GM19239 (cell line): ENCODE measurements around the gene DIP2C.

Experiments used
- DNase-seq: peaks from one replicate; pipeline ENCODE4 v3.0.0; 2011; ENCODE audit warnings: low spot score; ENCODE audit not compliant: insufficient read length
- FAIRE-seq: peaks from 2 replicates; lab custom pipeline; 2011; peaks lifted over from hg19 to GRCh38; lab: Jason Lieb, UNC

DIP2C gene, protein sequence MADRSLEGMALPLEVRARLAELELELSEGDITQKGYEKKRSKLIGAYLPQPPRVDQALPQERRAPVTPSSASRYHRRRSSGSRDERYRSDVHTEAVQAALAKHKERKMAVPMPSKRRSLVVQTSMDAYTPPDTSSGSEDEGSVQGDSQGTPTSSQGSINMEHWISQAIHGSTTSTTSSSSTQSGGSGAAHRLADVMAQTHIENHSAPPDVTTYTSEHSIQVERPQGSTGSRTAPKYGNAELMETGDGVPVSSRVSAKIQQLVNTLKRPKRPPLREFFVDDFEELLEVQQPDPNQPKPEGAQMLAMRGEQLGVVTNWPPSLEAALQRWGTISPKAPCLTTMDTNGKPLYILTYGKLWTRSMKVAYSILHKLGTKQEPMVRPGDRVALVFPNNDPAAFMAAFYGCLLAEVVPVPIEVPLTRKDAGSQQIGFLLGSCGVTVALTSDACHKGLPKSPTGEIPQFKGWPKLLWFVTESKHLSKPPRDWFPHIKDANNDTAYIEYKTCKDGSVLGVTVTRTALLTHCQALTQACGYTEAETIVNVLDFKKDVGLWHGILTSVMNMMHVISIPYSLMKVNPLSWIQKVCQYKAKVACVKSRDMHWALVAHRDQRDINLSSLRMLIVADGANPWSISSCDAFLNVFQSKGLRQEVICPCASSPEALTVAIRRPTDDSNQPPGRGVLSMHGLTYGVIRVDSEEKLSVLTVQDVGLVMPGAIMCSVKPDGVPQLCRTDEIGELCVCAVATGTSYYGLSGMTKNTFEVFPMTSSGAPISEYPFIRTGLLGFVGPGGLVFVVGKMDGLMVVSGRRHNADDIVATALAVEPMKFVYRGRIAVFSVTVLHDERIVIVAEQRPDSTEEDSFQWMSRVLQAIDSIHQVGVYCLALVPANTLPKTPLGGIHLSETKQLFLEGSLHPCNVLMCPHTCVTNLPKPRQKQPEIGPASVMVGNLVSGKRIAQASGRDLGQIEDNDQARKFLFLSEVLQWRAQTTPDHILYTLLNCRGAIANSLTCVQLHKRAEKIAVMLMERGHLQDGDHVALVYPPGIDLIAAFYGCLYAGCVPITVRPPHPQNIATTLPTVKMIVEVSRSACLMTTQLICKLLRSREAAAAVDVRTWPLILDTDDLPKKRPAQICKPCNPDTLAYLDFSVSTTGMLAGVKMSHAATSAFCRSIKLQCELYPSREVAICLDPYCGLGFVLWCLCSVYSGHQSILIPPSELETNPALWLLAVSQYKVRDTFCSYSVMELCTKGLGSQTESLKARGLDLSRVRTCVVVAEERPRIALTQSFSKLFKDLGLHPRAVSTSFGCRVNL (N-terminal part only)

DNA sequence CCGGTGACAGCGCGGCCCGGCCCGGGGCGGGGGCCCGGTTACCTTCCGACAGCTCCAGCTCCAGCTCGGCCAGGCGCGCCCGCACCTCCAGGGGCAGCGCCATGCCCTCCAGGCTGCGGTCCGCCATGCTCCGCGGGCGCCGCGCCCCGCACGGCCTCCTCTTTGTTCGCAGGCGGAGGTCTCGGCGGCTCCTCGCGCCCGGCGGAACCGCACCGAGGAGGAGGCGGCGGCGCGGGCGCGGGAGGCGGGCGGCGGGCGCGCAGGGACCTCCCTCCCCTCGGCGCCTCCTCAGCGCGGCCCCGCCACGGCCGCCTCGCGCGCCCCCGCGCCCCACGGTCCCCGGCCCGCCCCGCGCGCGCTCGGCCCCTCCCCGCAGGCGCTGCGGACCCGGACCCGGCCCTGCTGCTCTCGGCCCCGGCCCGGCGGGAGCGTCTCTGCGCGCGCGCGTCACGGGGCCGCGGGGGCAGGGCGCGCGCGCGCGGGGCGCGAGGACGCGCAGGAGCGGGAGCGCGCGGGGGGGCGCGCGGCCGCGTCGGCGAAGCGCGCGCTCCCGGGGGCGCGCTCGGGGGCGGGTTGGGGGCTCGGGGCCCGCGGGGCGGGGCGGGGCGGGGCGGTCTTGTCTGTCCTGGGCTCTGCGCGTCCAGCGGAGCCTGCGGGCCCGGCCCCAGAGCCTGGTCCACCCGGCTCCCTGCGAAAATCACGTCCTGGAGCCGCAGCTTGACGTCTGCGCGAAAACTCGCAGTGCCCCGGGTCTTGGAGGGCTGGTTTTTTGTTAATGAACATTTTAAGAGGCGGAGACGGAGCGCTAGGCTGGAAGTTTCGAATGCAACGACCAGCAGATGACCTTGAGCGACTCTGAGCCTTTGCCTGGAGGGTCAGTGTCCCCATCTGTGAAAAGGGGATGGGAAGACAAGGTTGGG lies at the start of gene DIP2C:
Gene DIP2C, minus strand, starts transcription at position 217 of the 920 bp plus-strand sequence. Its CDS starts 90 bp downstream, at position 127.
- DNase-seq, result no peak
- no peak for FAIRE-seq

DNA sequence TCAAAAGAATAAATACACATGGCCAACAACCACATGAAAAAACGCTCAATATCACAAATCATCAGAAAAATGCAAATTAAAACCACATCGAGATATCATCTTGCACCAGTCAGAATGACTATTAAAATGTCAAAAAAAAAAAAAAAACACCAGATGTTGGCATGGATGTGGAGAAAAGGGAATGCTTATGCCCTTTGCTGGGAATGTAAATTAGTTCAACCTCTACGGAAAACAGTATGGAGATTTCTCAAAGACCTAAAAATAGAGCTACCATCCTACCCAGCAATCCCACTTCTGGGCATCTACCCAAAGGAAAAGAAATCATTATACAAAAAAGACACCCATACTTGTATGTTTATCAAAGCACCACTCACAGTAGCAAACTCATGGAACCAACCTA lies 45.0 kb upstream of the DIP2C start:
- FAIRE-seq, result no peak
- no peak for DNase-seq

GRCh38 chr10:733086-733485 lies 43.6 kb upstream of the DIP2C start:
- DNase-seq, result no peak
- FAIRE-seq, result no peak

- DNase-seq (no peak), FAIRE-seq (no peak)
Observed at GRCh38 chr10:729213-729612, 39.7 kb upstream of the DIP2C start.

DNA sequence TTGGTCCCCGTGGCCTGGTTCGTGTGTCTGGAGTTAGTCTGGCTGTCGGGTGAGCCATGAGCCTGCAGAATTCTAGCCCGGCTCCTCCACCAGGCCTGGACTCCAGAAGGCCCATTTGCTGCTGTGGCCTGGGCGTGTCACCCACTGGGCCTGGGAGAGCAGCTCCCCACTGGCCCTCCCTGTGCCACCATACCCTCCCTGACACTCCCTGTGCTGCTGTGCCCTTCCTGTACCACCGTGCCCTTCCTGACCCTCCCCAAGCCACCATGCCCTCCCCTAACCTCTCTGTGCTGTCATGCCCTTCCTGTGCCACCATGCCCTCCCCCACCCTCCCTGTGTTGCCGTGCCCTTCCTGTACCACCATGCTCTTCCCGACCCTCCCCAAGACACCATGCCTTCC lies 39.1 kb upstream of the DIP2C start:
- FAIRE-seq (no peak), DNase-seq (no peak)

DNA sequence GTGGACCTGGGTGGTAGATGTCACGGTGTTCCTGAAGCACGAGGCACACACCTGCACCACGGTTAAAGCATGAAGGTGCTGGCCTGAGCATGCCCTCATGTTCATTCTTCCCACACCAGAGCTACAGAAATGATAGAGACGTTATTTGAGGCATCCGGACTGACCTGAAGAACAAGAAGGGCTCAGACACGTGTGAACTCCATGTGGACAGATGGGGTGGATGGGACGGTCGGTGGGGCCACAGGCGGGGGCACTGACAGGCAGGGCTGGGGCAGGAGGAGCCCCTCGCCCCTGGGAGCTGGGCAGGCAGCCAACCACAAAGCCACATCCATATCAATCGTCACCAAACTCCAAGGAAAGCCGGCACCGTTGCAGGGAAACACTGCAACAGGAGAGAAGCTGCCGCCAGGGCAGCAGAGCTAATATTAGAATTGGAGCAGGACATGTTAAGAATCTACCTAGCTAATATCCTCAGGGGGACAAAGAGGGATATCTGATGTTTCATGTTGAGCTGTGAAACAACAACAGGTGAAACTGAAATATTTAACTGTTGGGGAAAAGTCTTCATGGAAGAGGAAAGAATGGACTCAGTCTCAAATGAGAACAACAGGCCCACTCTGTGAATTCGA lies 37.8 kb upstream of the DIP2C start:
- no peak for FAIRE-seq
- DNase-seq, result no peak

DNA sequence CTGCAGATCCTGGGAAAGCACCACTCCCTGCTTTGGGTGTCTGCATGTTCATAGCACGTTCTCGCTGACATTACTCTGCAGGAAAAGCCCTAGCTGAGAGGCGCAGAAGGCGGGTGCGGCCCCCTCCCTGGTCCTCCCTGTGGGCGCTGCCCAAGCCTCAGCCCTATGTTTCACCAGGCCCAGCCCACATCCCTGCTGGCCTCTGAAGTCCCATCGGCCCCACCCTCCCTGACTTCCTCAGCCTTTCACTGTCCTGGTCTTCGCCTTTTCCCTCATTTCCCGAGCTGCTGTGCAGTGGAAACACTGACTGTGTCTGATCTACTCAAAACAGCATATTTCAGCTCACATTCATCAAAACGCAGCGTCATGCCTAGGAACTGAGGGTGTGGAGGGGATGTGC lies 36.3 kb upstream of the DIP2C start:
- DNase-seq, result no peak
- FAIRE-seq, result no peak

DNA sequence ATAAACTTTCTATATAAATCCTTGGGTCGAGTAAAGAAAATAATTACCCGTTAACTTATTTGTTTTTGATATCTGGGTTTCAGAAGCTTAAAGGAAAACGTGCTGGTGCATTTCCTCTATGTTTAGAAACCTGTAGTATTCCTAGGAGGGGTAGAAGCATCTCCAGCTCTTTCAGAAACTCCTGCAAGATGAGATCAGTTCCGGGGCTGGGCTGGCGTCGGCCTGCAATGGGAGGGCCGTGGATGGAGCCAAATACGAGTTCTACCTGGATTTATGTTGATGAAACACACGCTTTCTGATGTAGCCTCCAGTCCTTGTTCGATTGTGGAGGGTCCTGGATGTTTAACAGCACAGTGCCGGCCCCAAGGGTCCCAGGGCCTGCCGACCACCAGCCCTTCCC lies 35.8 kb upstream of the DIP2C start:
- FAIRE-seq (no peak), DNase-seq (no peak)

- FAIRE-seq (no peak), DNase-seq (no peak)
Observed at GRCh38 chr10:723973-724372, 34.5 kb upstream of the DIP2C start.

DNA sequence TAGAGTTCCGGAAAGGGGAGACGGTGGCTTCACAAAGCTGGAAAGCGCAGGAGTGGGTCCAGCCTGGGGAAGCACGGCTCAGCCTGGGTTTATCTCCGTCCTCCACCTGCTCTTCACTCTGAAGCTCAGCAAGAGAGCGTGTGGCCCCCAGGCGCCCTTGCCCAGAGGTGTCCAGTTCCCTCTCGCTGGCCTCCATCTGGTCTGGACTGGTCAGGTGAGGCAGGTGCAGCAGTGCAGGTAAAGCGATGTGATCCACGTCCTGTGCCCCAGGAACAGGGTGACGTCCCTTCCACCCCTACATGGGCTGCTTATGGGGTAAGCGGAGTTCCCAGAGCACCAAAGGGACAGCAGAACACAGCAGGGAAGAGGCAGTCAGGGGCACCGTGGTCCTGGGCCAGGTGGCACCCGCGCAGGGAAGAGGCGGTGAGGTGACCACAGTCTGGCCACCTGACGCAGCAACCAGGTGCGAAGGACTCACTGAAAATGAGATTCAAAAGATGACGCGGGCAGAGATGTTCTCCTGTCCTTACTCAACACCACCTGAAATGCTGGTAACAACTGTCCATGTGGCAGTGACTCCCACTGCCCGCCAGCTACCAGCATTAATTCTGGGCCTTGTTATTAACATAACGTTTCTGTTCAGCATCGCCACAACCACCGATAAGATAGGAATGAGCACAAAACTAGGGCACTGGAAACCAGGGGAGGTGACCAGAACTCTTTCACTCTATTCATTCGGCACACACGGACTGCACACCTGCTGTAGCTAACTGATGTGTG lies 33.0 kb upstream of the DIP2C start:
- DNase-seq, result no peak
- FAIRE-seq, result no peak

GRCh38 chr10:718143-718700 lies 28.8 kb upstream of the DIP2C start:
- no peak for FAIRE-seq
- DNase-seq, result no peak

DNA sequence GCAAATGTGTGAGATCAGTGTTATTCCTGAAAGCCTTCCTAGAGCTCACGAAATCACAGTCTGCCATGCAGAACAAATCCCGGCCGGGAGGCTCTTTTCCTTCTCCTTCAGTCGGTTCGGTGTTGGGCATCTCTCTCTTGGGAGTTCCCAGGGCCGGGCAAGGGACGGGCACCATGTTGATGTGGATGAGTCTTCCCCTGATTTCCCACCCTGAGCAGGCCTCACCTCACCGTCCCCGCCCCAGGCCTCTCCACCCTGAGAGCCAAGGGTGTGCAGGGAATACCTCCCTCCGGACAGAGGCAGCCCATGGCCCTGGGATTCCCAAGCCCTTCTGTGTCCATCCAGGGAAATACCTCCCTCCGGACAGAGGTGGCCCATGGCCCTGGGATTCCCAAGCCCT lies 28.0 kb upstream of the DIP2C start:
- FAIRE-seq (no peak), DNase-seq (no peak)

- DNase-seq, result no peak
- no peak for FAIRE-seq
Observed at GRCh38 chr10:716821-717220, 27.4 kb upstream of the DIP2C start.

DNA sequence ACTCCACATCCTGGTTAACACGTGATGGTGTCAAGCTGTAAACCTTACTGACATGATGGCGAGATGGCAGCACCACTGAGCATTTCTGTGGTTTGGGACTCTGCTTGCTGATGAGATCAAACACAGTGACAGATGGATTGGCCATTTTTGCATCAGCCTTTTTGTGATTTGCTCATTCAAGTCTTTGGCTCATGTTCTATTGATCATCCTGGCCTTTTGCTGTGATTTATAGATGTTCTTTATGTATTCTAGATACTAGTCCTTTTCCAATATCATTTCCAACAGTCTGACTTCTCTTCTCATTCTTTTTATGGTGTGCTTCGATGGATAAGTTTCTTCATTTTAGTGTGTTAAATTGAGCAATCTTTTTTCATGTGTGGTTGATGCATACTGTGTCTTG lies 24.7 kb upstream of the DIP2C start:
- DNase-seq (no peak), FAIRE-seq (no peak)

- no peak for FAIRE-seq
- no peak for DNase-seq
Observed at GRCh38 chr10:712575-712974, 23.1 kb upstream of the DIP2C start.

DNA sequence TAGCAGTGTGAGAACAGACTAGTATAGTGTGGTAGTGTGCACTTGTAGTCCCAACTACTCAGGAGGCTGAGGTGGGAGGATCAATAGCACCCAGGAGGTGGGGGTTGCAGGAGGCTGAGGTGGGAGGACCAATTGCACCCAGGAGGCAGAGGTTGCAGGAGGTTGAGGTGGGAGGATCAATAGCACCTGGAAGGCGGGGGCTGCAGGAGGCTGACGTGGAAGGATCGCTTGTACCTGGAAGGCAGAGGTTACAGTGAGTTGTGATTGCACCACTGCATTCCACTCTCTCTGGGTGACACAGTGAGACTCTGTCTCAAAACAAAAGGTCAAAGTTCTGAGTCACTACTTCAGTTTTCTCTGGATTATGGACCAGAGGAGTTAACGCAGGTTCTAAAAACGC lies 22.6 kb upstream of the DIP2C start:
- no peak for DNase-seq
- no peak for FAIRE-seq

DNA sequence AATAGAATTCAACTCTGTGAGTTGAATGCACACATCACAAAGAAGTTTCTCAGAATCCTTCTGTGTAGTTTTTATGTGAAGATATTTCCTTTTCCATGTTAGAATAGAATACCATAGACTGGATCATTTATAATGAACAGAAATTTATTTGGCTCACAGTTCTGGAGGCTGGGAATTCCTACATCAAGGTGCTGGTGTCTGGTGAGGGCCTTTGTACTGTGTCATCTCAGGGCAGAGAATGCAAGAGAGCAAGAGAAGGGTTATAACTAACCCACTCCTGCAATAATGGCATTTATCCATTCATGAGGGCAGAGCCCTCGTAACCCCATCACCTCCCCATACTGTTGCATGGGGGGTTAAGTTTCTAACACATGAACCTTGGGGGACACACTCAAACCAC lies 18.4 kb upstream of the DIP2C start:
- DNase-seq (no peak), FAIRE-seq (no peak)

- FAIRE-seq (no peak), DNase-seq (no peak)
Observed at GRCh38 chr10:707456-707855, 18.0 kb upstream of the DIP2C start.
